Hepatocyte (in vitro differentiated cells): ENCODE results near the gene CAMTA2.

Experiments used
- CTCF ChIP-seq: fragments of 200-600 bp; sonication (generic); IDR thresholded peaks from 2 replicates; pipeline ENCODE4 v1.5.1; 2016; ENCODE audit warnings: antibody characterized with exemption, mild to moderate bottlenecking; ENCODE audit not compliant: poor library complexity
- EZH2phosphoT487 ChIP-seq: fragments of 200-600 bp; sonication (generic); IDR thresholded peaks from one replicate; pipeline ENCODE4 v1.6.1; 2018; ENCODE audit warnings: antibody characterized with exemption, mild to moderate bottlenecking, low read depth, moderate library complexity; ENCODE audit not compliant: unreplicated experiment, severe bottlenecking

DNA sequence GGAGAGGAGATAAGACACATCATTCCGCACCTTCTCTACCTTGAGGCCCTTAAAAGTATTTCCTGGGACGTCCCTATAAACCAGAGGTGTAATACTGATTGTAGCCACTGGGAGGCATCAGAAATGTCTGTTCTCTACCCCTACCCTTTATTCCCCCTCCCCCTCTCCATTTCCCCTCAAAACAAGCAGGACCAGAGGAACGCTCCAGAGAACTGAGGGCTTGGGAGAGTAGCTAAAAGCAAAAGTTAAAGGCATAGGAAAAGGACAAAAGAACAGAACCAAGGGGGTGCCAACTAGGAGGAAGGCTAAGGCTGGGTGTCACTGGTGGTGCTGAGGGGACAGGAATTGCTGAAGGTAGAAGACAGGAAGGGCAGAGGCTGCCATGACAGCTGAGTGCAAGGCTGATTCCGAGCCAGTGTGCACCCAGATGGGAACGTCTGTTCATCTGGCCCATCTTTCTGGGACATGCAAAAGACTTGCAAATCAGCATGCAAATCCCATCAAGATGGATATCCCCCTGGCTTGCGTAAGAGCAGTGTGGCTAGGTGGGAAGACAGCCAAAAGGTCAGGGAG lies 6.7 kb downstream of the CAMTA2 start:
- TF ChIP-seq CTCF (peak; percentile 63), EZH2phosphoT487 (no peak)
